Kidney (tissue), 14 donors: ENCODE data around the gene OCEL1. TPM values are rescaled to one million over a fixed set of nuclear protein-coding genes. Genes with fewer than 3 reads are reported as not detected.

ENCODE experiments used
- DNase-seq, 5 donors: peaks; one replicate each; pipeline ENCODE4 v3.0.0-alpha.2; 2013 to 2020
- FAIRE-seq: peaks from 2 replicates; lab custom pipeline; 2012; peaks lifted over from hg19 to GRCh38; lab: Jason Lieb, UNC
- H3K27ac ChIP-seq, 2 donors: one replicate each; pipeline ENCODE4 v1.7.0; 2013; ENCODE audit warnings: low read depth in 2 of 2, low read length in 2 of 2, inconsistent platforms in 1 of 2
- H3K27me3 ChIP-seq: one replicate; pipeline ENCODE4 v1.7.1; 2013; ENCODE audit warnings: low read length, inconsistent platforms; ENCODE audit not compliant: control insufficient read depth, insufficient read depth
- H3K36me3 ChIP-seq, 3 donors: one replicate each; pipeline versions ENCODE4 v1.7.0 to v1.7.1; 2013; ENCODE audit warnings: low read length in 3 of 3, control low read depth in 1 of 3, inconsistent platforms in 1 of 3; ENCODE audit not compliant: insufficient read depth in 3 of 3, control insufficient read depth in 2 of 3
- H3K4me1 ChIP-seq, 3 donors: one replicate each; pipeline versions ENCODE4 v1.7.0 to v1.7.1; 2013; ENCODE audit warnings: low read length in 3 of 3, inconsistent platforms in 1 of 3, low read depth in 1 of 3; ENCODE audit not compliant: control insufficient read depth in 2 of 3, insufficient read depth in 2 of 3
- H3K4me3 ChIP-seq, 3 donors: one replicate each; pipeline versions ENCODE4 v1.7.0 to v1.8.1; 2013; ENCODE audit warnings: low read length in 3 of 3, control low read depth in 1 of 3, inconsistent platforms in 1 of 3
- H3K9ac ChIP-seq, 3 donors: one replicate each; pipeline versions ENCODE4 v1.7.0 to v1.7.1; 2013; ENCODE audit warnings: low read length in 3 of 3, control low read depth in 1 of 3, inconsistent platforms in 1 of 3
- H3K9me3 ChIP-seq, 3 donors: one replicate each; pipeline versions ENCODE4 v1.7.0 to v1.7.1; 2013; ENCODE audit warnings: low read length in 3 of 3, control low read depth in 1 of 3, inconsistent platforms in 1 of 3; ENCODE audit not compliant: control insufficient read depth in 2 of 3, insufficient read depth in 1 of 3
- CTCF ChIP-seq: IDR thresholded peaks from 3 replicates; pipeline ENCODE4 v1.5.1; 2012; ENCODE audit warnings: mild to moderate bottlenecking, moderate library complexity, borderline replicate concordance; ENCODE audit not compliant: insufficient read depth; ENCODE audit errors: extremely low read depth
- intact Hi-C: fragments of 100-400 bp; cut with DNase I; formaldehyde crosslinking; loops from one replicate; pipeline ENCODE4 v1.11.1; 2022
- polyA plus RNA-seq: library from polyadenylated mRNA; stranded (reverse); fragments of 350-450 nt; fragmentation: Illumina TruSeq; extraction: RNeasy Lipid Tissue Mini Kit (QIAGEN cat#74804); gene quantifications from one replicate; pipeline ENCODE4 v1.2.3, GENCODE V29; 2014; ENCODE audit warnings: low read depth, low replicate concordance; ENCODE audit not compliant: insufficient read depth
- total RNA-seq: library from RNA; stranded (reverse); fragmentation: NEBNext Ultra II Directional; extraction: Animal tissue kit (Norgen Biotek cat#: 25700); gene quantifications from one replicate; pipeline ENCODE4 v1.2.1, GENCODE V29; 2021
- donor health status: control.
- donor health status: control.
- donor health status: control.
- donor health status: control.
- donor health status: control.
- donor health status: DM: yes; HTN: yes; CAD: no.
- donor health status: Normal renal cell carcinoma (clear cell type).

Gene OCEL1
- total and polyA plus RNA-seq, 2 donors from 2014 or later = 35.3 to 80.1 TPM

GRCh38 chr19:17225053-17225452 lies 973 bp upstream of the OCEL1 start:
- H3K27ac ChIP-seq = no peak overlapping the region
- intact Hi-C loops = no loop called here
- no peak overlapping the region for H3K4me3 ChIP-seq
- DNase-seq = peak in 1 of 5 donors; percentile 57
- H3K9ac ChIP-seq = no peak overlapping the region
- FAIRE-seq = no peak
- no peaks in the 10 kb centered on the region for H3K27me3 ChIP-seq
- no peak for TF ChIP-seq CTCF
- no peaks in the 10 kb centered on the region for H3K9me3 ChIP-seq
- peaks cover 0 to 5% (median 0%) of the 10 kb centered on the region in 3 donors for H3K36me3 ChIP-seq
- H3K4me1 ChIP-seq = peaks cover 0 to 4% (median 0%) of the 10 kb centered on the region in 3 donors

GRCh38 chr19:17227798-17228367 lies 1.9 kb downstream of the OCEL1 start:
- Histone ChIP-seq H3K27me3 (no peaks in the 10 kb centered on the region), H3K9ac (no peak overlapping the region), H3K9me3 (no peaks in the 10 kb centered on the region), H3K36me3 (peaks cover 0 to 8% (median 2%) of the 10 kb centered on the region in 3 donors), H3K27ac (no peak overlapping the region), H3K4me3 (no peak overlapping the region), H3K4me1 (peaks cover 0 to 4% (median 0%) of the 10 kb centered on the region in 3 donors)
- intact Hi-C loops = no loop called here
- DNase-seq = peak in 1 of 5 donors; percentile 63
- TF ChIP-seq CTCF = no peak
- FAIRE-seq = no peak

GRCh38 chr19:17229890-17230289 lies 3.9 kb downstream of the OCEL1 start:
- Histone ChIP-seq H3K9me3 (no peaks in the 10 kb centered on the region), H3K4me1 (peaks cover 0 to 4% (median 0%) of the 10 kb centered on the region in 3 donors), H3K4me3 (no peak overlapping the region), H3K9ac (no peak overlapping the region), H3K36me3 (peaks cover 0 to 8% (median 2%) of the 10 kb centered on the region in 3 donors), H3K27me3 (no peaks in the 10 kb centered on the region), H3K27ac (no peak overlapping the region)
- no peak for TF ChIP-seq CTCF
- intact Hi-C loops = no loop called here
- DNase-seq = no peak
- FAIRE-seq = no peak
